Neural cell (in vitro differentiated cells): ENCODE data around the gene PARL. TPM values are rescaled to one million over a fixed set of nuclear protein-coding genes. Genes with fewer than 3 reads are reported as not detected.

ENCODE experiments used
- H2AFZ ChIP-seq: fragments of 200-600, 300-800 bp; sonication (generic), shearing (Covaris generic); 2 replicates; pipeline ENCODE4 v1.6.0; 2014; ENCODE audit warnings: low read depth, mild to moderate bottlenecking, antibody characterized with exemption, low read length, moderate library complexity
- H3F3A ChIP-seq: fragments of 200-600 bp; shearing (Covaris generic); 2 replicates; pipeline ENCODE4 v1.6.1; 2016; ENCODE audit warnings: mild to moderate bottlenecking, moderate library complexity, mixed read lengths, antibody characterized with exemption, low read length; ENCODE audit not compliant: insufficient read depth, poor library complexity, severe bottlenecking
- H3K27ac ChIP-seq: fragments of 200-600, 300-800 bp; sonication (generic), shearing (Covaris generic); 2 replicates; pipeline ENCODE4 v1.5.1; 2014; ENCODE audit warnings: mild to moderate bottlenecking, low read length, moderate library complexity
- H3K27me3 ChIP-seq: fragments of 300-800, 200-600 bp; sonication (generic), shearing (Covaris generic); 2 replicates; pipeline ENCODE4 v1.6.0; 2014; ENCODE audit warnings: mild to moderate bottlenecking, low read depth, low read length, moderate library complexity; ENCODE audit not compliant: insufficient read depth
- H3K36me3 ChIP-seq: fragments of 300-800, 200-600 bp; sonication (generic), shearing (Covaris generic); 2 replicates; pipeline ENCODE4 v1.5.1; 2014; ENCODE audit warnings: mild to moderate bottlenecking, antibody characterized with exemption, low read length, moderate library complexity; ENCODE audit not compliant: insufficient read depth
- H3K4me2 ChIP-seq: fragments of 300-800, 200-600 bp; sonication (generic), shearing (Covaris generic); 2 replicates; pipeline ENCODE4 v1.6.0; 2014; ENCODE audit warnings: mild to moderate bottlenecking, low read length
- H3K4me3 ChIP-seq: fragments of 300-800, 200-600 bp; sonication (generic), shearing (Covaris generic); 2 replicates; pipeline ENCODE4 v1.5.1; 2014; ENCODE audit warnings: mild to moderate bottlenecking, low read length, moderate library complexity
- H3K79me2 ChIP-seq: fragments of 200-600 bp; shearing (Covaris generic); replicated peaks from 2 replicates; pipeline ENCODE4 v1.6.0; 2014; ENCODE audit warnings: mild to moderate bottlenecking, low read length, moderate library complexity; ENCODE audit not compliant: insufficient read depth
- H3K9ac ChIP-seq: fragments of 300-800, 200-600 bp; sonication (generic), shearing (Covaris generic); 2 replicates; pipeline ENCODE4 v1.6.1; 2016; ENCODE audit warnings: mild to moderate bottlenecking, low read length, mixed read lengths
- H3K9me2 ChIP-seq: fragments of 200-600 bp; shearing (Covaris generic); 2 replicates; pipeline ENCODE4 v1.6.1; 2016; ENCODE audit warnings: mild to moderate bottlenecking, low read length, mixed read lengths; ENCODE audit not compliant: insufficient read depth
- H3K9me3 ChIP-seq: fragments of 200-600, 300-800 bp; sonication (generic), shearing (Covaris generic); 2 replicates; pipeline ENCODE4 v1.6.1; 2016; ENCODE audit warnings: mild to moderate bottlenecking, mixed run types, low read length, moderate library complexity, mixed read lengths
- H4K20me1 ChIP-seq: fragments of 200-600 bp; shearing (Covaris generic); 2 replicates; pipeline ENCODE4 v1.6.1; 2016; ENCODE audit warnings: mild to moderate bottlenecking, mixed run types; ENCODE audit not compliant: insufficient read depth
- EP300 ChIP-seq: fragments of 450-650 bp; conservative IDR thresholded peaks from 2 replicates; pipeline ENCODE4 v1.6.1; 2014; ENCODE audit warnings: antibody characterized with exemption, mild to moderate bottlenecking, moderate library complexity; ENCODE audit not compliant: poor library complexity, severe bottlenecking
- EZH2 ChIP-seq: fragments of 200-600, 300-800 bp; shearing (Covaris generic), sonication (generic); IDR thresholded peaks from 2 replicates; pipeline ENCODE4 v1.6.1; 2014; ENCODE audit warnings: antibody characterized with exemption, low read length, borderline replicate concordance, mild to moderate bottlenecking; ENCODE audit not compliant: insufficient read depth, poor library complexity, severe bottlenecking
- MXI1 ChIP-seq: fragments of 450-650 bp; conservative IDR thresholded peaks from 2 replicates; pipeline ENCODE4 v1.6.1; 2014; ENCODE audit warnings: antibody characterized with exemption, mild to moderate bottlenecking; ENCODE audit not compliant: poor library complexity, severe bottlenecking
- POLR2AphosphoS5 ChIP-seq: IDR thresholded peaks from 2 replicates; pipeline ENCODE4 v1.6.1; 2012
- RAD21 ChIP-seq: fragments of 450-650 bp; conservative IDR thresholded peaks from 2 replicates; pipeline ENCODE4 v1.6.1; 2014; ENCODE audit warnings: antibody characterized with exemption, mild to moderate bottlenecking, moderate library complexity
- SMC3 ChIP-seq: fragments of 450-650 bp; conservative IDR thresholded peaks from 2 replicates; pipeline ENCODE4 v1.6.1; 2014; ENCODE audit warnings: antibody characterized with exemption, mild to moderate bottlenecking, moderate library complexity; ENCODE audit not compliant: poor library complexity
- TAF1 ChIP-seq: IDR thresholded peaks from 2 replicates; pipeline ENCODE4 v1.6.1; 2012; ENCODE audit warnings: low read depth
- polyA plus RNA-seq: library from polyadenylated mRNA; depleted of rRNA; stranded (reverse); fragments of >200 nt; gene quantifications from 2 replicates; pipeline ENCODE4 v1.2.3, GENCODE V29; 2014
- TF ChIP-seq, protein P1 (sequence below): IDR thresholded peaks from 2 replicates; pipeline ENCODE4 v1.6.1; 2012; ENCODE audit warnings: borderline replicate concordance
- TF ChIP-seq, protein P2 (sequence below): fragments of 450-650 bp; IDR thresholded peaks from 2 replicates; pipeline ENCODE4 v1.5.1; 2014; ENCODE audit warnings: antibody characterized with exemption, mild to moderate bottlenecking, moderate library complexity; ENCODE audit not compliant: poor library complexity, severe bottlenecking

Gene PARL
- polyA plus RNA-seq, 1 donor from 2014 or later, result 59.2 TPM

DNA sequence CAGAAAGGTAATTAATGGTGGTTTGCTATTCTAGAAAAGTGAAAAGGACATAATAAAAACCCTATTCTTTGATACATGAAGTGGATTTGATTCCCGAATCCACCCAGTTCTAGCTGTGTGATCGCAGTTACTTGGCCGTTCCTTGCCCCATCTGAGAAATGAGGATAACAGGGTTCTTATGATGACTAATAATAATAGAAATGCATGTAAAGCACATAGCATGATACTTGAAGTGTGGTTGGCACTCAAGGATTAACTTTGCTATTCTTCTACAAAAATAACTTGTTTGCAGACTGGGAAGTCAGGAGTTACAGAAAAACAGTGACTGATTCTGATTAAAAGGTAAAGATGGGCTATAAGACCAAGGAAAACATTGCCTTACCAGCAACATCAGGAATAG is 26.8 kb downstream of the PARL start:
- TF ChIP-seq TAF1 (no peak), SMC3 (no peak), EP300 (no peak), EZH2 (no peak), POLR2AphosphoS5 (no peak), MXI1 (no peak), RAD21 (no peak)
- TF ChIP-seq, protein P1, sequence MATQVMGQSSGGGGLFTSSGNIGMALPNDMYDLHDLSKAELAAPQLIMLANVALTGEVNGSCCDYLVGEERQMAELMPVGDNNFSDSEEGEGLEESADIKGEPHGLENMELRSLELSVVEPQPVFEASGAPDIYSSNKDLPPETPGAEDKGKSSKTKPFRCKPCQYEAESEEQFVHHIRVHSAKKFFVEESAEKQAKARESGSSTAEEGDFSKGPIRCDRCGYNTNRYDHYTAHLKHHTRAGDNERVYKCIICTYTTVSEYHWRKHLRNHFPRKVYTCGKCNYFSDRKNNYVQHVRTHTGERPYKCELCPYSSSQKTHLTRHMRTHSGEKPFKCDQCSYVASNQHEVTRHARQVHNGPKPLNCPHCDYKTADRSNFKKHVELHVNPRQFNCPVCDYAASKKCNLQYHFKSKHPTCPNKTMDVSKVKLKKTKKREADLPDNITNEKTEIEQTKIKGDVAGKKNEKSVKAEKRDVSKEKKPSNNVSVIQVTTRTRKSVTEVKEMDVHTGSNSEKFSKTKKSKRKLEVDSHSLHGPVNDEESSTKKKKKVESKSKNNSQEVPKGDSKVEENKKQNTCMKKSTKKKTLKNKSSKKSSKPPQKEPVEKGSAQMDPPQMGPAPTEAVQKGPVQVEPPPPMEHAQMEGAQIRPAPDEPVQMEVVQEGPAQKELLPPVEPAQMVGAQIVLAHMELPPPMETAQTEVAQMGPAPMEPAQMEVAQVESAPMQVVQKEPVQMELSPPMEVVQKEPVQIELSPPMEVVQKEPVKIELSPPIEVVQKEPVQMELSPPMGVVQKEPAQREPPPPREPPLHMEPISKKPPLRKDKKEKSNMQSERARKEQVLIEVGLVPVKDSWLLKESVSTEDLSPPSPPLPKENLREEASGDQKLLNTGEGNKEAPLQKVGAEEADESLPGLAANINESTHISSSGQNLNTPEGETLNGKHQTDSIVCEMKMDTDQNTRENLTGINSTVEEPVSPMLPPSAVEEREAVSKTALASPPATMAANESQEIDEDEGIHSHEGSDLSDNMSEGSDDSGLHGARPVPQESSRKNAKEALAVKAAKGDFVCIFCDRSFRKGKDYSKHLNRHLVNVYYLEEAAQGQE, result no peak
- TF ChIP-seq, protein P2, sequence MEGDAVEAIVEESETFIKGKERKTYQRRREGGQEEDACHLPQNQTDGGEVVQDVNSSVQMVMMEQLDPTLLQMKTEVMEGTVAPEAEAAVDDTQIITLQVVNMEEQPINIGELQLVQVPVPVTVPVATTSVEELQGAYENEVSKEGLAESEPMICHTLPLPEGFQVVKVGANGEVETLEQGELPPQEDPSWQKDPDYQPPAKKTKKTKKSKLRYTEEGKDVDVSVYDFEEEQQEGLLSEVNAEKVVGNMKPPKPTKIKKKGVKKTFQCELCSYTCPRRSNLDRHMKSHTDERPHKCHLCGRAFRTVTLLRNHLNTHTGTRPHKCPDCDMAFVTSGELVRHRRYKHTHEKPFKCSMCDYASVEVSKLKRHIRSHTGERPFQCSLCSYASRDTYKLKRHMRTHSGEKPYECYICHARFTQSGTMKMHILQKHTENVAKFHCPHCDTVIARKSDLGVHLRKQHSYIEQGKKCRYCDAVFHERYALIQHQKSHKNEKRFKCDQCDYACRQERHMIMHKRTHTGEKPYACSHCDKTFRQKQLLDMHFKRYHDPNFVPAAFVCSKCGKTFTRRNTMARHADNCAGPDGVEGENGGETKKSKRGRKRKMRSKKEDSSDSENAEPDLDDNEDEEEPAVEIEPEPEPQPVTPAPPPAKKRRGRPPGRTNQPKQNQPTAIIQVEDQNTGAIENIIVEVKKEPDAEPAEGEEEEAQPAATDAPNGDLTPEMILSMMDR, result no peak
- Histone ChIP-seq H3K27ac (no peak overlapping the region), H3K79me2 (no peaks in the 10 kb centered on the region)

DNA sequence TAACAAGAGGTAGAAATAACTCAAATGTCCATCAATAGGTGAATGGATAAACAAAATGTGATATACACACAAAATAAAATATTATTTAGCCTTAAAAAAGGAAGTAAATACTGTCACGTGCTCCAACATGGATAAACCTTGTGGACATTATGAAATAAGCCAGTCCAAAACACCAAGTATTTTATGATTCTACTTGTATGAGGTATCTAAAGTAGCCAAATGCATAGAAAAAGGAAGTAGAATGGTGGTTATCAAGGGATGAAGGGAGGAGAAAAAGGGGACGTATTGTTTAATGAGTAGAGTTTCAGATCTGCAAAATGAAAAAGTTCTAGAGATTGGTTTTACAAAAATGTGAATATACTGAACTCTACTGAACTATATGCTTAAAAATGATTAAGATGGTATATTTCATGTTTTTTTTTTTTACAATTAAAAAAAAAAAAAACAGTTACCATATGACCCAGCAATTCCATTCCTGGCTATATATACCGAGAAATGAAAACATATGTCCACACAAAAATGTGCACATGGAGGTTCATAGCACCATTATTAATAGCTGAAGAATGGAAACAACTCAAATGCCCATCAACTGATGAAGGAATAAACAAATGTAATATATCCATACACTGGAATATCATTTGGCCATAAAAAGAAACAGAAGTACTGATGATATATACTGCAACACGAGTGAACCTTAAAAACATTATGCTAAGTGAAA is 30.2 kb downstream of the PARL start:
- Histone ChIP-seq H3K4me2 (no peak overlapping the region), H3K79me2 (peaks cover under 1% of the 10 kb centered on the region), H4K20me1 (no peaks in the 10 kb centered on the region), H3K27ac (no peak overlapping the region), H2AFZ (no peak overlapping the region), H3F3A (no peaks in the 10 kb centered on the region), H3K9me2 (no peaks in the 10 kb centered on the region), H3K9me3 (no peaks in the 10 kb centered on the region), H3K27me3 (no peaks in the 10 kb centered on the region), H3K36me3 (peaks cover 7% of the 10 kb centered on the region), H3K4me3 (no peak overlapping the region), H3K9ac (no peak overlapping the region)
- TF ChIP-seq POLR2AphosphoS5, result no peak
- no peak for TF ChIP-seq EP300
- no peak for TF ChIP-seq EZH2
- TF ChIP-seq TAF1, result no peak
- TF ChIP-seq SMC3, result no peak
- TF ChIP-seq RAD21, result no peak
- TF ChIP-seq, protein P2, result no peak
- TF ChIP-seq MXI1, result no peak
- TF ChIP-seq, protein P1, result no peak

More for the DNA sequence above, 26.8 kb downstream of the PARL start:
- H3K27me3 ChIP-seq, result no peaks in the 10 kb centered on the region
- H3K4me2 ChIP-seq, result no peak overlapping the region
- H2AFZ ChIP-seq, result no peak overlapping the region
- peaks cover 6% of the 10 kb centered on the region for H3K36me3 ChIP-seq
- no peaks in the 10 kb centered on the region for H4K20me1 ChIP-seq
- no peak overlapping the region for H3K9ac ChIP-seq
- H3K4me3 ChIP-seq, result no peak overlapping the region
- H3K9me3 ChIP-seq, result no peaks in the 10 kb centered on the region
- H3F3A ChIP-seq, result no peaks in the 10 kb centered on the region
- no peaks in the 10 kb centered on the region for H3K9me2 ChIP-seq
